Putamen (tissue), 1 donor: Measurements from ENCODE around the gene SSNA1.

ENCODE experiments used
- DNase-seq: peaks from one replicate; pipeline ENCODE4 v3.0.0-alpha.2; 2016; ENCODE audit warnings: low spot score

SSNA1 gene

GRCh38 chr9:137168573-137168903 lies 19.9 kb upstream of the SSNA1 start:
- DNase-seq, result no peak

- no peak for DNase-seq
Observed at GRCh38 chr9:137168904-137169856, 19.3 kb upstream of the SSNA1 start.

- no peak for DNase-seq
Observed at GRCh38 chr9:137169896-137170358, 18.5 kb upstream of the SSNA1 start, which contains the start of gene LRRC26. TSS of gene LRRC26 (minus strand) at chr9:137170051. CDS start at chr9:137169943, 108 bp downstream.

DNA sequence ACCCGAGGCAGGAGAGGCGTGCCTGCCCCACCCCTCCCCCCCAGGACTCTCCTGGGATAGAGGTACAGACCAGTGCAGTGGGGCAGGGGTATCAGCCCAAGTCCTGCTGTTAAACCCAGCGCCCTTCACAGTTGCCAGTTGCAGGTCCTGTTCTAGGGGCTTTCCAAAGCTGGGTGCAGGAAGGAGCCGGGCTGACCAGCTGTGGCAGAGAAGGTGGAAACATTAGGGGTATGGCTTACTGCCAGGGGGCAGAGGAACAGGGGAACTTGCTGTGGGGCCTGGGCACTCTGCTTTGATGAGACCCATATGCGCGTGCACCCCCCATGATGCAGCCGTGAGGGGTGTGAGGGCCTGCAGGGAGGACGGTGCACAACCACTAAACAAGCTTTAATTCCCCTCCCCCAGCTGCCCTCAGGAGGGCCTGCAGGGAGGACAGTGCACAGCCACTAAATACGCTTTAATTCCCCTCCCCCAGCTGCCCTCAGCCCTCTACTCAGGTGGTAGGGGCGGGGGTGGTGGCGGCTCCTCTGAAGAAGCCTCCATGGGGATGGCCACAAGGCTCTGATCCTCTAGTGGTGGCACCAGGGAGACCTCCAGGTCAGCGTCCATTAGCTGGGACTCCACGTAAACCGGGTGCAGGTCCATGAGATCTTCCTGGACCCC lies 17.9 kb upstream of the SSNA1 start:
- DNase-seq, result no peak

- DNase-seq, result no peak
Observed at GRCh38 chr9:137171149-137171900, 17.2 kb upstream of the SSNA1 start.

DNA sequence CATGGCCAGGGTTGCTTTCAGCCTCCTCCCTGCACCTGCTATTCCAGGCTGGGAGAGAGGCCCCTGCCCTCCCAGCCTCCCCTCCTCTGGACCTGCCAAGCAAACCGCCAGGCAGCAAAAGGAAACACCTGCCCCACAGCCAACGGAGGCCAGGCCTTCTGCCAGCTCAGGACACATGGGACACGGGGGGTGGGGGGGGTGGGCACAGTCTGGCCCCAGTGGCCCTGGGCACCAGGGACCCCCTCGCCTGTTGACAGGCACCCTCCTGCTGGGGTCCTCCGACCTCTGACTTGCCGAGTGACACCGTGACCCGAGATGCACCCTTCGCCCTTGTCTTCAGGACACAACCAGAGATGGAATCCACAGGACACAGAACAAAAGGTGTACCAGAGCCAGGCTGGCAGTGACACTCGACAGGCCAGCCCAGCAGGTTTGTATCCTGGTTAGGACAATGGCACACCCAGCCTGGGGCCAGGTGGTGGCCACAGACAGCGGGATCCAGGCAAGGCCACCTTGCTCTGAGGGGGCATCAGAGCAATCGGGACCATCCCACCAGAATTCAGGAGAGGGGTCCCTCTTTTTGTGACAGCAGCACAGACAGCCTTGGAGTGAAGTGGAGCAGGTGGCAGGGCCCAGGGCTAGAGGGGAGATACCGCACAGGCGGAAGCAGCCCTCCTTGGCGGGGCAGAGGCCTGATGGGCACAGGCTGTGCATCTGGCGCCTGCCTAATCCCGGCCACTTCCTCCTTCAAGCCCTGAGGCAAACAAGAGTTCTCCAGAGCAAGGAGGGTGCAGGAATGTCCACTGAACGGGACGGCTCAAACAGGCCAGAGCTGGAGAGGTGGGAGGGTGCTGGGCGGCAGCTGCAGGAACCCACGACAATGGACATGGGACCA lies 15.3 kb upstream of the SSNA1 start:
- DNase-seq, result no peak

- DNase-seq, result no peak
Observed at GRCh38 chr9:137173796-137174664, 14.4 kb upstream of the SSNA1 start.

- no peak for DNase-seq
Observed at GRCh38 chr9:137174722-137175293, 13.7 kb upstream of the SSNA1 start.

GRCh38 chr9:137175345-137175961 lies 13.0 kb upstream of the SSNA1 start:
- DNase-seq, result no peak

DNA sequence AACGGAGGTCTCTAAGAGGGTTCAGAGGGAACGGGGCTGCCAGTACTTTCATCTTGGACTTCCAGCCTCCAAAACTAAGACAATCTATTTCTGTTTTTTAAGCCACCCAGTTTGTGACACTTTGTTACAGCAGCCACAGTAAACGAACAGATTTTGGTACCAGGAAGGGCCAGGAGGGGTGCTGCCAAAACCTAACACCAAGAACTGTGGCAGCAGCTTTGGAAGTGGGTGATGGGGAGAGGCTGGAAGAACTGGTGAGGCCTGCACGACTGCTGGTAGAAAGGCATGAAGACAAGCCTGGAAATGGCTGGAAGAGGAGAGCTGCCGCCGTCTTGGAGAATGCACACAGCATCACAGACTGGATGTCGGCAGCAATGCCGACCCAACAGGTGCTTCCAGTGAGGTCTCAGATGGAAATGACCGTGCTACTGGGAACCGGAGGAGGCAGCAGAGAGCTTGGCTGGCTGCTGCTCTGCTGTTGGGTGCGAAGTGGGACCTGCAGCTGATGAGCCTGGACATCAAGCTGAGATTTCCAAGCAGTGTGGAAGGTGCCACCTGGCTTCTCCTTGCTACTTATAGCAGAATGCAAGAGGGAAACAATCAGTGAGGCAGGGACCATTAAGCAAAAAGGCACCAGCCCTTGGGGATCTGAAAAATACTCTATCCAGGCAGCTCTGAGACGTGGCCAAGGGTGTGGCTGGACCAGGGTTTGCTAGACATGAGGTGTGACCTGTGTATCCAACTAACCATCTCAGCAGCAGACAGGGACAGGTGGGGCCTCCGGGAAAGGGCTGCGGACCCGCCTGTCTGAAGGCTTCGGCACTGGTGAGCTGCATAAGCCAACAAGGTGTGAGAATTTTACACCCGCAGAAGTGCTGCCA lies 11.9 kb upstream of the SSNA1 start:
- DNase-seq, result no peak

- DNase-seq, result no peak
Observed at GRCh38 chr9:137178201-137178938, 10.1 kb upstream of the SSNA1 start.

DNA sequence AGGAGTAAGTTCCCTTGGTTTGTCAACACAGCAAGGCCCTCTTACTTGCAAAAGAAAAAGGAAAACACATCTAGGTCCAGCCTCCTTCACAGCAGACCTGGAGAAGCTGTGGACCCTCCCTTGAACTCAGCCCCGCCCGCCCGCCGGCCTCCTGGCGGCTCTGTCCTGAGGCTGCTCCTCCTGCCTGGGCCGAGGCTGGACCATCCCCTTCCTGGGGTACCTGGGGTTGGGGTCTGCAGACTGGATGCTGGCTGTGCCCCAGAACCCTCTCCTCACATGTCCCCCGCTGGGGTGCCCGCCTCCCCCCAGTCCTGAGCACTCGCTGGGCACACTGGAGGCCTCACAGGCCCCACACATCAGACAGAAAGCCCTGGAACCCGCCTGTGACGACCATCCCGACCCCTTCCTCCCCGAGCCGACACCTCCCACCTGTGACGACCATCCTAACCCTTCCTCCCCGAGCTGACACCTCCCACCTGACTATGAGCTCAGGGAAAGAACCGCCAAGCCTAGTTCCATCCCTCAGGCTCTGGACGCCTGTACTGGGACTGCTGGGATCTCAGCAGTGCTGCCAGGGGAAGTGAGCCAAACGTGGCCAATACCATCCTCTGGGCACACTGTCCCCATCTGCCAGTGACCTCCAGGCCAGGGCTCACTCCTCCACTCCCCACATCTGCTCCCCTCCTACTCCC lies 9.4 kb upstream of the SSNA1 start:
- no peak for DNase-seq

DNA sequence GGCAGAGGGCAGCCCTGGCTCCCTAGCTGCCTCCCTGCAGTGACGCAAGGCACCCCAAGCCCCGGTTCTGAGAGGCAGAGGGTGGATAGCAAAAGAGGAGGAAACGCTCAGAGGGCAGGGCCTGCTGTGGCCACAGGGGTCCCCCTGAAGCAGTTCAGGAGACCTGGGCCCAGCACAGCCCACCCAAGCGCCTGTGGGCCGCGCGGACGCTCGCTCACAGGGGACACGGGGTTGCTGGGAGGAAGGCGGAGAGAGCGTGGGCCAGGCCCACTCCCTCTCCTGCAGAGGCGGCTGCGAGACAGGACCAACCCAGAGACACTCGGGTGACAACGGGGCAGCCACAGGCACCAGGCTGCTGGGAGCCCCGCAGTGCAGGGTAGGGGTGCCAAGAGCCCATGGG lies 8.7 kb upstream of the SSNA1 start:
- DNase-seq, result no peak

DNA sequence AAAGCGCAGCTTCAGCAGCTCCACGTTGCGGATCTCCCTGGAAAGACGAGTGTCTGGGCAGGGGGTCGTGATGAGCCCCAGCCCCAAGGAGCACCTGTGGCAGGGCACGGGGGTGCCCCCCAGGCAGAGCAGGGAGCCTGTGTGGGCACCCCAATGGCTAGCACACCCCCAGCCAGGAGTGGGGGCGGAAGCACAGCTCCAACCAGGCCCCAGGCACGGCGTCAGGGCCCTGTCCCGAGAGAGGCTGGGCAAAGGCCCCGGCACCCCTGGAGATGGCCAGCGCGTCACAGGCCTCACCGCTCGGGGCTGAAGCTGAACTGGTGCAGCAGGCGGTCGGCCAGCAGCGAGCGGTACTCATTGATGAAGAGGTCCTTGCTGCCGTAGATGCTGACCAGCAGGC lies 8.0 kb upstream of the SSNA1 start:
- DNase-seq, result no peak

DNA sequence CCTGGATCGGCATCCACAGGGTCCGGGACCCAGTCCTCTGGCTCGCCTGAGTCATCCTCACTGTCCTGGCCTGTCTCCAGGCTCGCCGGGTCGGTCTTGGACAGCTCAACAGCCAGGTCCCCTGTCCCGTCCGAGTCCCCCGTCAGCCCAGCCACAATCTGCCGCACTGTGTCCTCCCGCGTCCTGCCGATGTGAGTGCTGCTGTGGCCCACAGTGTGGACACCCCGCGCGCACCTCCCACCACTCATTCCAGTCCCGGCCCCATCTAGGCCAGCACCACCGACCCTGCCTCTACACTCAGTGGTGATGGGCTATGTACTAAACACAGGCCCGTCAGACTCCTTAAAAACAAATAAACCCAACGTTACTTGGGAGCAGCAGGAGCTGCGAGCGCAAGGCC lies 6.8 kb upstream of the SSNA1 start:
- no peak for DNase-seq

- DNase-seq, result no peak
Observed at GRCh38 chr9:137182836-137183235, 5.6 kb upstream of the SSNA1 start.

GRCh38 chr9:137183980-137184595 lies 4.4 kb upstream of the SSNA1 start:
- no peak for DNase-seq
